Activated T-helper 1 cell treated with anti-CD3 and anti-CD28 coated beads, Interleukin-2, amount 50 U/mL, for 16 hours (primary cell): ENCODE measurements around the gene ZNF831.
A peak's percentile ranks its signal among the peaks of the same experiment; 100 is the strongest.

ENCODE experiments used
- DNase-seq, 2 donors: peaks; one replicate each; pipeline ENCODE4 v3.0.0-alpha.2; 2020; ENCODE audit warnings: low read depth in 1 of 2, low spot score in 1 of 2

Gene ZNF831

GRCh38 chr20:59154317-59155013, 9.2 kb upstream of the ZNF831 start:
- no peak for DNase-seq

- DNase-seq = no peak
These were observed 6.6 kb upstream of the ZNF831 start for GRCh38 chr20:59157064-59157463.

DNA sequence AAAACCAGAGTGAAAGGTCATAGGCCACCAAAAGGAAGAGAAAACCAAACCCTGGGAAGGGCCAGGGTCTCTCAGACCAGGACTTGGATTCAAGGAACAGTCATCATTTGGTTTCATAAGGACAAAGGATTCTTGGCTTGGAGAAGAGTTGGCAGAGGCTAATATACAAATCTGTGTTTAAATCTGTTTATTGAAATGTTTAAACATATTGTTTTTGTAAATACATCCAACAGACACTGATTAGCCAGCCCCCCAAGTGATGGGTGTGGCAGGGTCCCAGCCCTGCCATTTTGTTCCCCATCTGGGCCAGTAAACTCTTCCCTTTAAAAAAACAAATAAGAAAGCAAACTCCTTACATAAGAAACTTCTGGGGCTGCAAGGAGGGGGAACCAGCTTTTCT, 6.1 kb upstream of the ZNF831 start:
- DNase-seq = no peak

DNA sequence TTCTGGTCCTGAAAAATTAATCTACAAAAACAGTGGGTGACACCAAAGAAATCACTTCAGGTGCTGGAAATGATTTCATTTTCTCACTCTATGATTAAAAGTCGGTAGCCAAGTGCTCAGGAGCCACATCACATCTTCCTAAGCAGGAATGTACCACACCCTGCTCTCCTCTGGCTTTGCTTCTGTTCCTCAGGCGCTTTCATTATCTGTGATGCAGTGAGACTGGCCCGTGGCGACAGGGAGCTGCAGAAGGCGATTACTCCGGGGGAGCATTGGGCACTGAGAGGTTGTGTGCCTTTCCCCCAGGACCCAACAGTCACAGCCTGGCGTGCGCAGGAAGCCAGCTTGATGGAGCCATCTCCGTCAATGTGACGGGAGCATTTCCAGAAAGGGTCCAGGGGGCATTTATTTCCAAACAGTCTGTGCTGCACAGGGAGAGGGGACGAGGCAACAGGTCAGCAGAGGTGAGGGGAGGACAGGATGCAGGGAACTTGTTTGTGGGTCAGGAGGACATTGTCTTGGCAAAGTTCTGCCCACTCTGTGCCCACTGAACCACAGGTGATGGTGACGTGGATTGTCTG, 5.6 kb upstream of the ZNF831 start:
- DNase-seq = no peak

DNA sequence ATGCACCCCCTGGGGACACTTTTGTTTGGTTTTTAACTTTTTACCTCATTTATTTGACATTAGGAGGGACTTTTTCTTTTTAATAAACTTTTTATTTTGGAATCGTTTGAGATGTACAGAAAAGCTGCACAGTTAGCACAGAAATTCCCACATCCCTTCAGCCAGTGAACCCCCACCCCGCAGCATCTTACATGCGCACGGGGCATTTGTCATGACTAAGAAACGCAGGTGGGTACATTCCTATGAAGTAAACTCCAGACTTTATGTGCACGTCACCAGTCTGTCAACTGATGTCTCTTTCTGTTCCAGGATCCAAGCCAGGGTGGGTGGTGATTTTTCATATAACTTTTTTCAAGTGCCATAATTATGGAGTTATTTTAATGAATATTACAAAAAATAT, 4.9 kb upstream of the ZNF831 start:
- no peak for DNase-seq

GRCh38 chr20:59159091-59159490, 4.5 kb upstream of the ZNF831 start:
- no peak for DNase-seq

DNA sequence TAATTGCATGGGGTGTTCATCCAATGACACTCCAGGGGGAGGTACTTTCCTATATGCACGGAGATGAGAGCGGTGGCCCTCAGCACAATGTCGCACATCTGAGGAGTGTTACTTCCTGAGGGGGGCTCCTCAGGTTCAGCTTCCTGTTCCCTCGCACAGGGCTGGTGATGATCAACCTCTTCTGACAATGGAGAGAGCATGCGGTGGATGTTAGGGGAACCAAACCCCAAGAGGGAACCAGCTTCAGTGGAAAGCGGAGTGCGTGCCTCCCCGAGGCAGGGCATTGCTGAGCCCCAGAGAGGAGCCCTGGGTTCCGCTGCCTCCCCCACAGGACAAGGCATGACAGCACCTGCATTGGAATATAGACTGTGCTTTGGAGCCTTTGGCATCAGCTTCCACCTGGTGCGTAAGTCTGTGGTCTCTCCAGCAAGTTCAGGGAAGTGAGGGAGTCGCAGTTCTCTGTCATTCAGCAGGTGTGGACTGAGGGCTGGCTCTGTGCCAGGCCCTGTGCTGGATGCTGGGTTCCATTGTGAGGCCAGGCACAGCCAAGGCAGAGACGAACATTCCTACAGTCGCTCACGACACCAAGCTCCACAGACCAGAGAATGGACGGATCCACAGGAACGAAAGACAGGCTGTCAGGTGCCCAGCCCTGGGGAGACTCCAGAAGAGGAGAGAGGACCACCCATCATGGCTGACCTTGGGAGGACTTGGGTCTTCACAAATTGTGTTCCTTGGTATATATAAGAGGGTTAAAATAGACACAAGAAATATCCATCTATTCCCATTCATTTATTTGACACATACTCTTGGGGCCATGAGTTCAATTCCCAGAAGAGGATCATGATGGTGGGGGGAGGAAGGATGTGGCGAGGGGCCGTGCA, 3.9 kb upstream of the ZNF831 start:
- DNase-seq = peak; percentile 48 to 50

DNA sequence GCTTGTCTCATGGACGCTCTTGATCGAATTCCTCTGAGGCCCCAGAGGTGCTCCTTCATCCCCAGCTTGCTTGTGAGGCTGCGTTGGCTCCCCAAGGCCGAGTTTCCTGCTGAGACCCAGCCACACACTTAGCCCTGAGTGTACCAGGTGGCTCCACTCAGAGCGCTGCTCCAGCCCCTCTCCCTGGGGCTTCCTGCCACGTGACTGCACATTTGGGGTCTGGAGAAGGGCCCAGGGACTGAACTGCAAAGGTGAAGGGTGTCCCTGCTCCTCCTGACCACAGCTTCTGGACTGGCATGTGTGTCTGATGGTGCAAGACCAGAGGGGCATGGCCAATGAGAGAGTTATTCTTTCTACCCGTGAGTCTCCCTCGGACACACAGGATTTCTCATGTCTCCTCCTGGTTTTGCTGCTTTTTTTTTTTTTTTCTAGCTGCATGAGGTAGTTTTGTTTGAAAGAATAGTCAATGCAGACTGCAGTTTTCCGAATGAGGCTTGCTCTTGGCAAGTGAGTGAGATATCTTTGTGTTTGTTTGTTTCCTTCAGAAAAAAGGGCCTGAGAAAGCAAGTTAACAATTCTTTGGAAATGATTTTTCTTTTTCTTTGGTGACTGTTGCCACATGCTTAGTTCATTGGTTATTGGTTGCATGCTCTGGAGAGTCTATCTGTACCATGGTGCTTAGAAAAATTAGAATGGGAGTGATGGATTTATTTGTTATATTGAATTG, 3.1 kb upstream of the ZNF831 start:
- DNase-seq = no peak

GRCh38 chr20:59161721-59162120, 1.9 kb upstream of the ZNF831 start:
- DNase-seq = no peak

DNA sequence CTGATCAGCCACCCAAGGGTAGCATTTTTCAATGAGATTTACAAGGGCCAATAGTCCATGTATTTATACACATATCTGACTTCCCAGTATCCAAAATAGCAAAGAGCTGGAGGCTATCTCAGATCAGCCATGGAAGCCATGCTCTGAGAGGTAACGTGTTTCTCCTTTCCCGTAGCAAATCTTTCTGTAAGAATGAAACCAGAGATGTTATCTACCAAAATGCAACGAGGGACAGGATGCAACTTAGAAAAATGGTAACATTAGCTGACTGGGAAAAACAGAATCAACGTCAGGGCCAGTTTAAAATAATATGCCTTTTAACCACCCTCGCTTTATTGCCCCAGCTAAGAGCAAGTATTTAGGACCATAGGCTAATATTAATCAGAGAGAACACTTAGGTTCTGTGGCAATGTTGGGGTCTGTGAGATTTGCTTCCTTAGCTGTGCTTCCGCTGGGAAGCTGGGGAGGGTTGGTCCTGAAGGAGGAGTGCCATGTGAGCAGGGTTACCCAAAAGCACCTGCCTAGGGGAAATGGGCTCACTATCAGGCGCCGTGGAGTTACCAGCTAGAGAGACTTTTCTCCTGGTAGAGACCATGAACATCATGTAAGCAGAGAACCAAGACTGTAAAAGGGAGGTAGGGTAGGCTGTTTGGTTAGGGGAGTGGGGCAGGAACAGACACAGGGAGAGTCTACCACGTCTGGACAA, 1.2 kb downstream of the ZNF831 start:
- DNase-seq = no peak

GRCh38 chr20:59165396-59165795, 1.8 kb downstream of the ZNF831 start:
- no peak for DNase-seq

DNA sequence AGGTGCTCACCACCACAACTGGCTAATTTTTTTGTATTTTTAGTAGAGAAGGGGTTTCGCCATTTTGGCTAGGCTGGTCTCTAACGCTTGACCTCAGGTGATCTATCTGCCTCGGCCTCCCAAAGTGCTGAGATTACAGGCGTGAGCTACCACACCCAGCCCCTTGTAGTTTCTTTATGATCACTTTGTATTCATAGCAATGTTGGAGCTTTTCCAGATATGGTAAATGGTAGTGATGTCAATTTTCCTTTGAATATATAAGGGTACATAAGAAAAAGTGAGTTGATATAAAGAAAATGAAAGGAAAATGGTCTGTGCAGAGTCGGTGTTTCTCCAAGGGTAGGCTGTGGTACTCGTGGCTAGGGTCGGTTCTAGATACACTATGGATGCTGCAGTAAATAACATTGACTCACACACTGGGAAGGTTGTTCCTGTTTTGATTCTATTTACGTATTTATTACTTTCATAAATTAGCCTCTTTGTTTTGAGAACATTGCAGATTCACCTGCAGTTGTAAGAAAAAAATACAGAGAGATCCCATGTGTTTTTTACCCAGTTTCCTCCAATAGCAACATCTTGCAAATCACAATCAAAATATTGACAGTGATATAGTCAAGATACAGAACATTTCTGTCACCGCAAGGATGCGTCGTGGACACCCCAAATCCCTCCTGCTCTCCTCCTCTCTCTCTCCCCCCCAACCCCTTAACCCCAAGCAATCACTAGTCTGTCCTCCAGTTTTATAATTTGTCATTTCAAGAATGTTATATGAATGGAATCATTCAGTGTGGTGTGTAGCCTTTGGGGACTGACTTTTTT, 2.5 kb downstream of the ZNF831 start:
- DNase-seq = no peak

DNA sequence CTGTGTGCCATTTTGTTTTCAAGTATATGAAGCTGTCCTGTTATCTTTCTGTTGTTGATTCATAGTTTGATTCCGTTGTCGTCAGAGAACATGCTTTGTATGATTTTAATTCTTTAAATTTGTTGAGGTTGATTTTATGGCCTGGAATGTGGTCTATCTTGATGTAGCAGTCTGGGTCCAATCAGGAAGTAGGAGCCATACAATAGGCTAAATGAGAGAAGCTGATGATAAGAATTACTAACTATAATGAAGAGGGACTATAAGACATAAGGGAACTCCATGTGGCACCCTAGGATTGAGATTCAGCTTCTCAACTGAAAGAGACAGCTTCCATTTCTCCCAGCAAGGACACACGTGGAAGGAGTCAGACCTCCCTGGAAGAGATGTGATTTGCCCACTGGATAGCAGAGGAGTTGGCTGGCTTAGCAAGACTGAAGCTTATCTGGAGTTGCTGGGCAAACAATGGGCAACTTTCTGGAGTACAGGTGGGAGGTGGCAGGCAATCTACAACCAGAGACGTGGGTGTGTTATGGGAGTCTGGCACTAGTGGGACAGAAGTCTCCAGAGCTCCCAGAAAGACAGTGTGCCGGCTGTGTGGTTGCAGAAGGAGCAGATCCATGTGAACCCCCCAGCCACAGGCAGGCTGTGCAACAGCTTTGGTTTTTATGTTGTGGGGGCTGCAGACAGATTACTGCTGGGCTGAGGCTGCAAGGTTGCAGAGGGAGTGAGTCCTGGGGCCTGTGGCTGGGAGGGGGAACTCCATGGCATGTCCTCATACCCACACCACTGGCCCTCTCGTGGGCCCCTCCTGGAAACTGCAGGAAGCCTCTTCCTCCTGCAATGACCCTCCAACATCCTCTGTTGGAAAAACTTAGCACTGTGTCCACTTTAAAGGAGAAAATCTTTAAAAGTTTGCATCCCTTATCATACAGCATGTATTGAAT, 7.1 kb downstream of the ZNF831 start:
- no peak for DNase-seq

DNA sequence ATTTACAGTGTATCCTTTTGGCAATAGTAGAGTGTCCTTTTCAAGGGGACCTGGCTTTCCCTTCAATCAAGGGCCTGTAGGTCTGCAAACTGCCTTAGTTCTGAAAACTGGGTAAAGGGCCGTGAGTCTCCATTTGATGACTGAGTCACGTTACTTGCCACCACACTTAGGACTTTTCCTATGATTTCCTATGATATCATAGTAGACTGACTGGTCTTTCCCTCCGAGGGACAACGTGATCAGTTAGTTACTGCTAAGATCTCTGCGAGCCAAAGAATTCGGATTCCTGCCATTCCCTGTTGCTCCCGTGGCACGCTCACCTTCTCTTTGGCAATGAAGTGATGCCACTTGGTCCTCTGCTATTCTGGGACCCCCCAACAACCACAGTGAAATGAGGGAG, 8.4 kb downstream of the ZNF831 start:
- no peak for DNase-seq

- no peak for DNase-seq
These were observed 10.4 kb downstream of the ZNF831 start for GRCh38 chr20:59173938-59174491.

DNA sequence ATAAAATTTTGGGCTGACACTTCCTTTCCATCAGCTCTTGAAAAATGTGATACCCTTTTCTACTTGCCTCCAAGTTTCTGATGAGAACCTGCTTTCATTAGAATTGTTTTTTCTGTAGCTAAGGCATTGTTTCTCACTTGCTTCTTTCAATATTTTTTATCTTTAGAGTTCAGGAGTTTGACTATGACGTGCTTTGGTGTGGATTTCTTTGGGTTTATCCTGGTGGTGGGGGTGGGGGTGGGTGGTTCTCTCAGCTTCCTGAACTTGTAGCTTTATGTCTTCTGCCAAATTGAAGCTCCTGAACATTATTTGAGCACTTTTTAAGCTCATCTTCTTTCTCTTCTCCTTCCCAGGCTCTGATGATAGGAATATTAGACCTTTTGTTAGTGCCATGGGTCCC, 11.4 kb downstream of the ZNF831 start:
- DNase-seq = no peak

DNA sequence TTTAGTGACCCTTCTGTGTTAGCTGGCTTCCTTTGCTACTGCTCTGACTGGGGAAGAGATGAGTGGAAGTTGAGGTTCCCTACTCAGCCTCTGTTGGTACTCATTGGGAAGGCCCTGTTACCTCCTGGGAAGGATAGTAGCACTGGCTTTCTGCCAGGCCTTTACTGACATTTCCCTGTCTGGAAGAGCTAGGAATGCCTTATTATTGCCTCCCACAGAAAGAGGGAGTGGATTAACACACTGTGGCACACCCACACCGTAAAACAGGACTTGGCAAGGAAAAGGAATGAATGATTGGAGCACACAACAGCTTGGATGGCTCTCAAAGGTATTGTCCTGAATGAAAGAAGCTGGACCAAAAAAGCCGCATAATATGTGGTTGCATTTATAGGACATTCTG, 12.2 kb downstream of the ZNF831 start:
- no peak for DNase-seq

- DNase-seq = no peak
These were observed 13.2 kb downstream of the ZNF831 start for GRCh38 chr20:59176812-59177211.
